Transverse colon (tissue), 4 donors: ENCODE measurements around the gene IRAG1. TPM values are rescaled to one million over a fixed set of nuclear protein-coding genes. Genes with fewer than 3 reads are reported as not detected.
A peak's percentile ranks its signal among the peaks of the same experiment; 100 is the strongest.

Source experiments
- DNase-seq: peaks from one replicate; pipeline ENCODE4 v3.0.0-alpha.2; 2019
- H3K27ac ChIP-seq, 4 donors: fragments of 200-600 bp; sonication (generic); 2 replicates each; pipeline ENCODE4 v1.5.1; 2016 to 2018; ENCODE audit warnings: inconsistent platforms in 4 of 4
- H3K27me3 ChIP-seq: fragments of 200-600 bp; sonication (generic); 2 replicates; pipeline ENCODE4 v1.5.1; 2017; ENCODE audit warnings: inconsistent platforms
- H3K36me3 ChIP-seq, 4 donors: fragments of 200-600 bp; sonication (generic); 2 replicates each; pipeline ENCODE4 v1.5.1; 2017 to 2019; ENCODE audit warnings: inconsistent platforms in 4 of 4
- H3K4me1 ChIP-seq, 4 donors: fragments of 200-600 bp; sonication (generic); 2 replicates each; pipeline ENCODE4 v1.5.1; 2017 to 2020; ENCODE audit warnings: inconsistent platforms in 4 of 4
- H3K4me3 ChIP-seq, 4 donors: fragments of 200-600 bp; sonication (generic); 1 replicate in 1 of 4; 2 replicates in 3 of 4; pipeline versions ENCODE4 v1.5.1 to v1.6.1; 2017 to 2019; ENCODE audit warnings: inconsistent platforms in 4 of 4
- H3K9me3 ChIP-seq, 2 donors: fragments of 200-600 bp; sonication (generic); 2 replicates each; pipeline ENCODE4 v1.5.1; 2017 to 2019; ENCODE audit warnings: inconsistent platforms in 2 of 2
- EP300 ChIP-seq: sonication (generic); formaldehyde crosslinking; IDR thresholded peaks from one replicate; pipeline ENCODE4 v1.6.1; 2017; ENCODE audit warnings: antibody characterized with exemption, low read depth
- POLR2A ChIP-seq: fragments of 450-650 bp; IDR thresholded peaks from one replicate; pipeline ENCODE4 v1.6.1; 2016; ENCODE audit warnings: antibody characterized with exemption, mild to moderate bottlenecking, moderate library complexity
- POLR2AphosphoS5 ChIP-seq, 3 donors: sonication (generic); formaldehyde crosslinking; IDR thresholded peaks; one replicate each; pipeline ENCODE4 v1.6.1; 2016; ENCODE audit warnings: antibody characterized with exemption in 3 of 3
- WGBS, 2 donors: methylation state at CpG; one replicate each; pipeline ENCODE4 v1.1.5; 2018; ENCODE audit warnings: low coverage in 1 of 2; 5-methylcytosine and 5-hydroxymethylcytosine counted together
- in situ Hi-C, 4 donors: fragments of 200-750 bp; cut with MboI; loops; one replicate each; pipeline versions ENCODE4 v1.15.0 to v1.15.1; 2017; ENCODE audit warnings: low sequenced_read_pairs in 3 of 4, low pct_ligation_motif_present in 1 of 4, low pct_unique_long_range_greater_than_20kb in 1 of 4
- intact Hi-C: fragments of 100-400 bp; cut with DNase I; formaldehyde crosslinking; loops from one replicate; pipeline ENCODE4 v1.15.1; 2023; ENCODE audit warnings: low total_unique reads
- total RNA-seq, 4 donors: library from RNA; depleted of rRNA; stranded (reverse); fragments of >200 nt; gene quantifications; one replicate each; pipeline ENCODE4 v1.1.0, GENCODE V29; 2016
- TF ChIP-seq, protein P1 (sequence below), 5 experiments: fragments of 200-600 bp in 3 of 5; fragments of 450-650 bp in 2 of 5; sonication (generic) in 3 of 5; IDR thresholded peaks; 1 replicate in 2 of 5; 2 replicates in 3 of 5; pipeline ENCODE4 v1.5.1; 2016 to 2017; ENCODE audit warnings: antibody characterized with exemption in 5 of 5, inconsistent platforms in 3 of 5, mild to moderate bottlenecking in 2 of 5, moderate library complexity in 1 of 5

IRAG1 gene
- total RNA-seq, 4 donors from 2014 or later, result 19.4 to 48.8 (median 24.9) TPM

DNA sequence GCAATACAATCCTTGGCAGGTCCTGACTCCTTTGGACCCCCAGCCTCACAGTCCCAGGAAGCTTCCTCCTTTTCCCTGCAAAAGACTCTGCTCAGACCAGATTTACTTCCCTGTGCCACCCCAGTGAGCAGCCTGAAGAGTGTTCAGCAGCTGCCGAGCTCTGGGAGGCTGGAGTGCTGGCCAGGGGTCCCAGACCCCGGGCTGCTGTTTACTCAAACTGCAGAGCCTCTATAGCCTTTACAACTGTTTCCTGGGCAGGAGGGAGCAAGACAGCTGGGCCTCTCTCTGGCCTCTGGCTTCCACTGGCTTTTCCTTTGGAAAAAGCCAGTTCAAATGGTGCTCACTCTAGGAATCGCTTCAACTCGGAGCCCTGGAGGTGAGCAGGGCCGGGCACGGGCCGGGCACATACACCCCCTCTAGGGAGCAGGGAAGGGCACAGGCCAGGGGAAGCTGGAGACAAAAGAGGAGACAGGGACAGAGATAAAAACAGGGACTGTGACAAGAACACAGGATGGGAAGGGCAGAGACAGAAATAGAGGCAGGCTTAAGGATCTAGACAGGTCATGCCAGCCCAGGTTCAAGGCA is 932 bp downstream of the IRAG1 start:
- intact Hi-C loops, result no loop called here
- Histone ChIP-seq H3K4me1 (peaks cover 0 to 21% (median 7%) of the 10 kb centered on the region in 4 donors), H3K27ac (peak overlapping the region; percentile 84 to 93 (median 90)), H3K27me3 (no peaks in the 10 kb centered on the region), H3K36me3 (no peaks in the 10 kb centered on the region), H3K4me3 (peak overlapping the region; percentile 26 to 53 (median 40)), H3K9me3 (no peaks in the 10 kb centered on the region)
- 29 to 63% methylated on average over 5 to 7 of the region's 7 CpGs for WGBS, 2 donors
- TF ChIP-seq POLR2A (no peak), EP300 (no peak), POLR2AphosphoS5 (IDR thresholded peaks at IDR 0.05) (no peak)
- in situ Hi-C loops, result no loop called here
- no peak for DNase-seq

DNA sequence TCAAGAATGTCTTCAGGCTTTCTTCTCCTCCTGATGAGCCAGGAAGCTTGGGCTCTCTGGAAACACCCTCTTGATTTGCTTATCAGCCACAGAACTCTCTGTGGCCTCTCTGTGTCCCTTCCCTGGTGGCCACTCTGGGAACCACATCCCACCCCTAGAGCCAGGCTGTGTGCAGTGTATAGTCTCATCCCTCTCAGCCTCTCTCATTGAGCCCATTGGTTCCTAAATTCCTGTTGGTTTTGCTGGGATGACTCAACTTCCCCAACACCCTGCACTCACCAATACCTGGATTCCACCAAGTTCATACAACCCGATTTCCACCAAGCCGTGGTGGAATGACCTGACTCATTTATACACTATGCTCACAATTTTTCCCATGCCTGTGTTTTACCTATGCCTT is 5.2 kb downstream of the IRAG1 start:
- Histone ChIP-seq H3K36me3 (no peaks in the 10 kb centered on the region), H3K27ac (peak overlapping the region in 2 of 4 donors; percentile 25 to 91), H3K9me3 (no peaks in the 10 kb centered on the region), H3K4me1 (peaks cover 0 to 6% (median 0%) of the 10 kb centered on the region in 4 donors), H3K4me3 (no peak overlapping the region), H3K27me3 (no peaks in the 10 kb centered on the region)
- 84 to 100% methylated on average over 2 of the region's 2 CpGs for WGBS, 2 donors
- no peak for DNase-seq
- intact Hi-C loops (no loop called here), in situ Hi-C loops (no loop called here)
- TF ChIP-seq, protein P1, sequence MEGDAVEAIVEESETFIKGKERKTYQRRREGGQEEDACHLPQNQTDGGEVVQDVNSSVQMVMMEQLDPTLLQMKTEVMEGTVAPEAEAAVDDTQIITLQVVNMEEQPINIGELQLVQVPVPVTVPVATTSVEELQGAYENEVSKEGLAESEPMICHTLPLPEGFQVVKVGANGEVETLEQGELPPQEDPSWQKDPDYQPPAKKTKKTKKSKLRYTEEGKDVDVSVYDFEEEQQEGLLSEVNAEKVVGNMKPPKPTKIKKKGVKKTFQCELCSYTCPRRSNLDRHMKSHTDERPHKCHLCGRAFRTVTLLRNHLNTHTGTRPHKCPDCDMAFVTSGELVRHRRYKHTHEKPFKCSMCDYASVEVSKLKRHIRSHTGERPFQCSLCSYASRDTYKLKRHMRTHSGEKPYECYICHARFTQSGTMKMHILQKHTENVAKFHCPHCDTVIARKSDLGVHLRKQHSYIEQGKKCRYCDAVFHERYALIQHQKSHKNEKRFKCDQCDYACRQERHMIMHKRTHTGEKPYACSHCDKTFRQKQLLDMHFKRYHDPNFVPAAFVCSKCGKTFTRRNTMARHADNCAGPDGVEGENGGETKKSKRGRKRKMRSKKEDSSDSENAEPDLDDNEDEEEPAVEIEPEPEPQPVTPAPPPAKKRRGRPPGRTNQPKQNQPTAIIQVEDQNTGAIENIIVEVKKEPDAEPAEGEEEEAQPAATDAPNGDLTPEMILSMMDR (IDR thresholded peaks at IDR 0.05), result peak in 2 of 5 experiments; percentile 13 to 15
- TF ChIP-seq POLR2AphosphoS5 (IDR thresholded peaks at IDR 0.05) (no peak), POLR2A (no peak)

DNA sequence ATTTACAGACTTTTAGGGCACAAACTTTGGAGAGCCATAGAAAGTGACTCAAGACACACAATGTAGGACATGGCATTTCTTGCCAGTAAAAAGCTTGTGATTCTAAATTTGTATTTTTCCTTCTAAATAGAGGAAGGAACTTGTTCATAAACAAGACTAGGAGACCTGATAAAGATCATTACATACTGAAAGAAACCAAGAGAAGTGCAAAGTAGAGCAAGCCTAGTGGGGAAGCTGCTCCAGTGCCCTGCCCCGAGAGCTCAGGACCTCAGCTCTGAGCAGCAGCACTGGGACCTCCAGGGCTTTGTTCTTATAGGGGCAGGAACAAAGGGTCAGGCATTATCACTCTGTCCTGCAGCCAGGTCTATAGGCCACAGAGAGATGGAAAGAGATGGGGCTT is 7.2 kb downstream of the IRAG1 start:
- intact Hi-C loops (no loop called here), in situ Hi-C loops (no loop called here)
- H3K27ac ChIP-seq, result peak overlapping the region in 2 of 4 donors; percentile 19 to 34
- no peaks in the 10 kb centered on the region for H3K36me3 ChIP-seq
- no peak for DNase-seq
- no peak overlapping the region for H3K4me3 ChIP-seq
- 64% methylated on average over 1 of the region's 1 CpG; no CpG with 5 or more reads in 1 of the 2 donors for WGBS, 2 donors
- peaks cover 0 to 14% (median 0%) of the 10 kb centered on the region in 4 donors for H3K4me1 ChIP-seq
- TF ChIP-seq, protein P1 (IDR thresholded peaks at IDR 0.05), result no peak
- no peak for TF ChIP-seq POLR2AphosphoS5 (IDR thresholded peaks at IDR 0.05)
- no peak for TF ChIP-seq EP300
- TF ChIP-seq POLR2A, result no peak
- H3K27me3 ChIP-seq, result no peaks in the 10 kb centered on the region
- H3K9me3 ChIP-seq, result no peaks in the 10 kb centered on the region

DNA sequence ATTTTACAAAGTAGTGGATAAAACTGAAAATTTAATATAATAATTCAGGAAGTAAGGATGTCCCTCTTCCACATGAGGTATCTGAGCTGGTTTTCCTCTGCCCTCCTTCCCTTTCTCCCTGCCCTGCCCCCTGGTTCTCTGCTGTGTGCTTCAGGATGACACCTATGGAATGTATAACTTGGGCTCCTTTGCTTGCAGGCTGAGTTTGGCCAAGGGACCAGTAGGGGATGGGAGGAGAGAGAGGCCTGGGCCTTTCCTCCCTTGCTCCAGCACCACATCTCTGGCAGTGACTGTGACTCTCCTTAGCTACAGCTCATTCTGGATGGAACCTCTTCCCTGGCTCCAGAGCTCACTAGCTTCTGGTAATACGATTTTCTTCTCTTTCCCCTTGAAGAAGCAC is 10.1 kb downstream of the IRAG1 start:
- DNase-seq, result no peak
- Histone ChIP-seq H3K9me3 (no peaks in the 10 kb centered on the region), H3K27ac (peak overlapping the region in 1 of 4 donors; percentile 6), H3K36me3 (no peaks in the 10 kb centered on the region), H3K4me3 (no peak overlapping the region), H3K4me1 (peaks cover 0 to 8% (median 0%) of the 10 kb centered on the region in 4 donors), H3K27me3 (no peaks in the 10 kb centered on the region)
- in situ Hi-C loops, result no loop called here
- WGBS, 2 donors, result 72 to 86% methylated on average over 1 of the region's 1 CpG
- TF ChIP-seq, protein P1 (IDR thresholded peaks at IDR 0.05), result no peak
- TF ChIP-seq POLR2A (no peak), POLR2AphosphoS5 (IDR thresholded peaks at IDR 0.05) (no peak), EP300 (no peak)
- intact Hi-C loops, result no loop called here
